ENCODE data around the gene GPC6.

- no peak for TF ChIP-seq EZH2 (IDR thresholded peaks at IDR 0.05; ENCODE audit: insufficient read depth, poor library complexity, severe bottlenecking)
- TF ChIP-seq EZH2phosphoT487 (IDR thresholded peaks at IDR 0.05; ENCODE audit: insufficient read depth, low read depth), result no peak
Observed at GRCh38 chr13:94115054-94115453, 888.4 kb downstream of the GPC6 start.

All from GM23248 (cell line).